WERI-Rb-1 (cell line): ENCODE measurements around the gene MYO15A.
A peak's percentile ranks its signal among the peaks of the same experiment; 100 is the strongest.
"Not testable (repeated sequence)": the region's sequence is repeated elsewhere in the genome, so short reads cannot be mapped to it uniquely, and the experiment has no call there.

Experiments
- DNase-seq: peaks from one replicate; pipeline ENCODE4 v3.0.0-alpha.2; 2020
- H3K27ac ChIP-seq: fragments of 250-450 bp; sonication (Bioruptor Pico); 2 replicates; pipeline ENCODE4 v1.5.1; 2020; ENCODE audit warnings: mild to moderate bottlenecking, moderate library complexity
- H3K27me3 ChIP-seq: fragments of 250-450 bp; sonication (Bioruptor Pico); 2 replicates; pipeline ENCODE4 v1.5.1; 2021; ENCODE audit warnings: mild to moderate bottlenecking, low read depth, moderate library complexity; ENCODE audit not compliant: insufficient read depth, severe bottlenecking
- H3K36me3 ChIP-seq: fragments of 250-450 bp; sonication (Bioruptor Pico); 2 replicates; pipeline ENCODE4 v1.5.1; 2020; ENCODE audit warnings: mild to moderate bottlenecking, moderate library complexity
- H3K4me3 ChIP-seq: 2 replicates; pipeline ENCODE4 v1.5.1; 2011; ENCODE audit warnings: low read depth, mild to moderate bottlenecking, control low read depth, low read length
- H3K9me3 ChIP-seq: fragments of 250-450 bp; sonication (Bioruptor Pico); 2 replicates; pipeline ENCODE4 v1.5.1; 2021; ENCODE audit warnings: mild to moderate bottlenecking, moderate library complexity; ENCODE audit not compliant: severe bottlenecking
- TF ChIP-seq, protein P1 (sequence below): IDR thresholded peaks from 2 replicates; pipeline ENCODE4 v1.5.1; 2011; ENCODE audit warnings: low read depth, mild to moderate bottlenecking, control low read depth, inconsistent platforms, low read length

The MYO15A gene

DNA sequence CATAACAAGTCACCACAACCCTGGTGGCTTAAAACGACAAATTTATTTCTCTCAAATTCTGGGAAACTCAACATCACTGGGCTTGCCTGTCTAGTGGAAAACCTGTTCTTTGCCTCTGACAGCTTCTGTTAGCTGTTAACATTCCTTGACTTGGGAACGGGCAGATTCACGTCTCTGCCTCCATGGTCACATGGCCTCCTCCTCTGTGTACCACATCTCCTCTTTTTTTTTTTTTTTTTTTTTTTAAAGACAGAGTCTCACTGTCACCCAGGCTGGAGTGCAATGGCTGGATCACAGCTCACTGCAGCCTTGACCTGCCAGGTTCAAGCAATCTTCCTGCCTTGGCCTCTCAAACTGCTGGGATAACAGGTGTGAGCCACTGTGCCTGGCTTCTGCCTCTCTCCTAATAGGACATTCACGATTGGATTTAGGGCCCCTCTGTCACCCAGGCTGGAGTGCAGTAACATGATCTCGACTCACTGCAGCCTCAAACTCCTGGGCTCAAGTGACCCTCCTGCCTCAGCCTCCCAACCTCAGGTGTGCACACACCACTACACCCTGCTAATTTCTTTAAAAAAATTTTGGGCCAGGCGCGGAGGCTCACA is 105.2 kb downstream of the MYO15A start:
- TF ChIP-seq, protein P1, sequence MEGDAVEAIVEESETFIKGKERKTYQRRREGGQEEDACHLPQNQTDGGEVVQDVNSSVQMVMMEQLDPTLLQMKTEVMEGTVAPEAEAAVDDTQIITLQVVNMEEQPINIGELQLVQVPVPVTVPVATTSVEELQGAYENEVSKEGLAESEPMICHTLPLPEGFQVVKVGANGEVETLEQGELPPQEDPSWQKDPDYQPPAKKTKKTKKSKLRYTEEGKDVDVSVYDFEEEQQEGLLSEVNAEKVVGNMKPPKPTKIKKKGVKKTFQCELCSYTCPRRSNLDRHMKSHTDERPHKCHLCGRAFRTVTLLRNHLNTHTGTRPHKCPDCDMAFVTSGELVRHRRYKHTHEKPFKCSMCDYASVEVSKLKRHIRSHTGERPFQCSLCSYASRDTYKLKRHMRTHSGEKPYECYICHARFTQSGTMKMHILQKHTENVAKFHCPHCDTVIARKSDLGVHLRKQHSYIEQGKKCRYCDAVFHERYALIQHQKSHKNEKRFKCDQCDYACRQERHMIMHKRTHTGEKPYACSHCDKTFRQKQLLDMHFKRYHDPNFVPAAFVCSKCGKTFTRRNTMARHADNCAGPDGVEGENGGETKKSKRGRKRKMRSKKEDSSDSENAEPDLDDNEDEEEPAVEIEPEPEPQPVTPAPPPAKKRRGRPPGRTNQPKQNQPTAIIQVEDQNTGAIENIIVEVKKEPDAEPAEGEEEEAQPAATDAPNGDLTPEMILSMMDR = no peak
- H3K27me3 ChIP-seq = no peaks in the 10 kb centered on the region
- H3K9me3 ChIP-seq = no peaks in the 10 kb centered on the region
- H3K4me3 ChIP-seq = no peak overlapping the region
- DNase-seq = no peak
- H3K27ac ChIP-seq = no peak overlapping the region
- peaks cover 19% of the 10 kb centered on the region for H3K36me3 ChIP-seq

DNA sequence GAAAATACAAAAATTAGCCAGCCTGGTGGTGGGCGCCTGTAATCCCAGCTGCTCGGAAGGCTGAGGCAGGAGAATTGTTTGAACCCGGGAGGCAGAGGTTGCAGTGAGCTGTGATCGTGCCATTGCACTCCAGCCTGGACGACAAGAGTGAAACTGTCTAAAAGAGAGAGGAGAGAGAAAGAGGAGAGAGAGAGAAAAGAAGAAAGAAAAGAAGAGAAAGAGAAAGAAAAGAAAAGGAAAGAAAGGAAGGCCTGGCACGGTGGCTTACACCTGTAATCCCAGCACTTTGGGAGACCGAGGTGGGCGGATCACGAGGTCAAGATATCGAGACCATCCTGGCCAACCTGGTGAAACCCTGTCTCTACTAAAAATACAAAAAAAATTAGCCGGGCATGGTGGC is 108.3 kb downstream of the MYO15A start:
- not testable (repeated sequence) for H3K4me3 ChIP-seq, H3K36me3 ChIP-seq, H3K27ac ChIP-seq, H3K9me3 ChIP-seq, DNase-seq, H3K27me3 ChIP-seq

DNA sequence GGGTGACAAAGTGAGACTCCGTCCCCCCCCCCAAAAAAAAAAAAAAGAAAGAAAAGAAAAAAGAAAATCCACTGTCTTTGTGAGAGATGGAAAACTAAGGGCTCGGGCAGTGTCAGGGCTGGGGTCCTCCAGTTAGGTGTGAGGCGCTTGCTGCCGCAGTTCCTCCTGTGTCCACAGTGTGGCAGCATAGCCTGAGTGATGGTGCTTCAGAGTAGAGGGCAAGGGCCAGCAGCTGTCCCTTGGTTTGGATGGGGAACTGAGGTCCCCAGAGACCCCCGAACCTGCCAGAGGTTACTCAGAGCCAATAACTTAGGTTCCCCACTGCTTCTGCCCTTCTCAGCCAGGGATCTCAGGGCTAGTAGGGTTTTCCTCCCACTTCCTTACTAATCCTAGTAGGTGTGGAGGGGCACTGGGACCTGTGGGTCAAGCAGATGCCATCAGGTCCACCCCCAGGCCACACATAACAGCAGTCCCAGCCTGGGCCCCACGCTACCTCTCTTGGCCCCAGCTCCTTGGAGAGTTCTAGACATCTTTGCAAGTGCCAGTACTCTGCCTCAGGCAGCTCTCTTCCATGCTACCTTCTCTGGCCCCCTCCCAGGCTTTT is 109.0 kb downstream of the MYO15A start:
- TF ChIP-seq, protein P1 = peak; percentile 96
- DNase-seq = peak; percentile 74

DNA sequence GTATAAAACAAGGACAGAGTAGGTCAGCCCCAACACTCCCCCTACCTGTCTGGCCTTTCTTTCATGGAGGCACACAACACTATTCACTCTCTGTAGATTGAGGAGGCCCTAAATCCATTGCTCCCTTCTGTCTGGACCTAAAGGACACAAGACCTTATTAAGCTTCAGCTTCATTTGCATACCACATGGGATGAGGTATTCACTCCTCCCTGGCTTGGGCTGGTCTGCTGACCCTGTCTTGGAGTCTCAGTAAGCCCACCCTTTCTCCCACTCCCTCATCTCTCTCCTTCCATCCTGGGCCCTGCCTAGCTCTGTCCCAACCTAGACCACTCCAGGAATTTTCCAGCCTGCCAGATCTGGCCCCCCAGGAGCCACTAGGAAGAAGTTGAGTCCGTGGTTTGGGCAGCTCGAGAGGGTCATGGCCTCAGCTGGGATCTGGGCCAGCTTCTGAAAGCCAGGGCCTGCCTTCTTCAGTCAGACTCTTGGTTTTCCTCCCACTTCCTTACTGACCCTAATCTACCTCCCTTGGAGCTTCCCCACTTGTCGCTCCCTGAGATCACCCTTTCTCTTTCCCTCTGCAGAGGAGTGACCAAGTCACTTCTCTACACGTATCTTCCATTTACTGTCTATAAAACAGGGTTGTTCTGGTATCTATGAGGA is 110.3 kb downstream of the MYO15A start:
- H3K27me3 ChIP-seq = no peaks in the 10 kb centered on the region
- no peak for DNase-seq
- no peak overlapping the region for H3K27ac ChIP-seq
- TF ChIP-seq, protein P1 = no peak
- H3K36me3 ChIP-seq = no peaks in the 10 kb centered on the region
- no peak overlapping the region for H3K4me3 ChIP-seq
- no peaks in the 10 kb centered on the region for H3K9me3 ChIP-seq

More for the DNA sequence above, 109.0 kb downstream of the MYO15A start:
- H3K36me3 ChIP-seq = no peaks in the 10 kb centered on the region
- no peak overlapping the region for H3K27ac ChIP-seq
- H3K4me3 ChIP-seq = no peak overlapping the region
- H3K27me3 ChIP-seq = no peaks in the 10 kb centered on the region
- no peaks in the 10 kb centered on the region for H3K9me3 ChIP-seq

DNA sequence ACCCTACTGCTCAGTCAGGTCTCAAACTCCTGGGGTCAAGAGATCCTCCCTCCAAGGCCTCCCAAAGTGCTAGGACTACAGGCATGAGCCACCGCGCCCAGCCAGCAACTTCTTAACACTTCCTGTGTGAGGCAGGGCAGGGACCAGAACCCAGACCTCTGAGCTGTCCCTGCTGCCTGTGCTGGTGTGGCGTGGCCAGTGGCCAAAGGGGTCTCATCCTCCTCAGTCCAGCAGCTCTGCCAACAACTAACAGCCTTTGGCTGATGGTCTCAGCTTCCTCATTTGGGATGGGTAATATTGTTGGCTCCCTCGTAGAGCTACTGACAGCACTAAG is 115.5 kb downstream of the MYO15A start:
- H3K36me3 ChIP-seq = no peaks in the 10 kb centered on the region
- H3K27me3 ChIP-seq = no peaks in the 10 kb centered on the region
- peak overlapping the region; percentile 73 for H3K27ac ChIP-seq
- TF ChIP-seq, protein P1 = no peak
- no peak for DNase-seq
- H3K9me3 ChIP-seq = no peaks in the 10 kb centered on the region
- no peak overlapping the region for H3K4me3 ChIP-seq

DNA sequence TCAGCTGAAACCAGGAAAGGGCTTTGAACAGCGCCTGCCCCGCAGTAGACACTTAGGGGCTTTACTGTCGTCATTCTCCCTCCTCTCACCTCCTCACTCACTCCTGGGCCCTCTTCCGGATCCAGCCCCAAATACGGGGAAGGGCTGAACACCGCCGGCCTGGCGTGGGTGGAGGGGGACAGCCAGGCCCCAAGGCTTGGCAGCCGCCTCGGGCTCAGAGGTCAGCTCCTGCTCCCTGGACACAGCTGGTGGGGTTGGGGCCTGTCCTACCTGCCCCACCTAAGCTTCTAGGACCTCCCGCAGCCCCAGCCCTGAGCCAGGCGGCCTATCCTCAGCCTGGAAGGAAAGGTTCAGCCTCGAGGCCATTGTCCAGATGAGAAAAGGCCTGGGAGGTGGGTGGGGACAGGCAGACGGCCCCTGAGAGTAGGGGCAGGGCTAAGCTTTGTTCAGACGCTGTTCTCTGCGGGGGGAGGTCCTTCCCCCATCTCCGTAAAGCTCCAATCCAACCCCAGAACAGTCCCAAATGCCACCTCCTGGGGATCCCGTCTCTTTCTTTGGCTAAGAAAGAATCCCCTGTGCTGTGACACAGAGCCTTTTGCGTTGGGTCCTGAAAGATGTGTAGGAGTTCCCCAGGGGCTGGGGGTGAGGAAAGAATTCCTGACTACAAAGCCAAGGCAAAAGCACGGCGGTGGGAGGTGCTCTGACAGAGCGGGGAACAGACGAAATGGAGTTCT is 116.0 kb downstream of the MYO15A start:
- peak; percentile 58 for DNase-seq
- TF ChIP-seq, protein P1 = no peak
- no peaks in the 10 kb centered on the region for H3K9me3 ChIP-seq
- H3K27me3 ChIP-seq = no peaks in the 10 kb centered on the region
- H3K27ac ChIP-seq = peak overlapping the region; percentile 73
- H3K4me3 ChIP-seq = peak overlapping the region; percentile 36
- no peaks in the 10 kb centered on the region for H3K36me3 ChIP-seq
